HCT116 (cell line): Measurements from ENCODE around the gene ARHGEF17.

Experiments
- RAD21 ChIP-seq: IDR thresholded peaks from 2 replicates; pipeline ENCODE4 v1.6.1; 2012; ENCODE audit warnings: low read depth, mild to moderate bottlenecking
- ZNF274 ChIP-seq: fragments of 200-500 bp; sonication (Bioruptor generic); IDR thresholded peaks from 2 replicates; pipeline ENCODE4 v1.6.1; 2014; ENCODE audit warnings: mild to moderate bottlenecking, low read depth, low read length, inconsistent platforms

DNA sequence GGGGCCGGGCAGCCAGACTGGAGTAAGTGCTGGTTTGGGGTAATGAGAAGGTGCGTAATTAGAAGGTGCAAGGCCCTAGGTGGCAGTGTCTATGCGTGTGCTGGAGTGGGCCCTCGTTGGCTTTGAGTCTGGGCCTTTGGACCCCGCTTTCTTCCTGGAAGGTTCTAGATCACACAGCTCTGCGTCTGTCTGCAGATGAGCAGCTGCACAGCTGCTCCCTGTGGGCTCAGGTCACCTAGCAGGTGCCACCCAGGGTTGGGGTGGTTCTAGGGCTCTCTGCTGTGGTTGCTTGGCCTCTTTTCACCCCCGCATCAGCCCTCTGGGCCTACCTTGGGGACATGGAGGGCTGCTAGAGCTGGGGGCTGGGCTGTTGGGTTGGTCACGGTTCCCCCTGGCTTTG is 78.5 kb downstream of the ARHGEF17 start:
- TF ChIP-seq ZNF274 = no peak
- no peak for TF ChIP-seq RAD21
